CD4-positive, alpha-beta T cell treated with Interleukin-17A for 1 hour (primary cell): ENCODE measurements around the gene NFIB.

Source experiments
- DNase-seq: peaks from one replicate; pipeline ENCODE4 v3.0.0-alpha.2; 2020

The NFIB gene

DNA sequence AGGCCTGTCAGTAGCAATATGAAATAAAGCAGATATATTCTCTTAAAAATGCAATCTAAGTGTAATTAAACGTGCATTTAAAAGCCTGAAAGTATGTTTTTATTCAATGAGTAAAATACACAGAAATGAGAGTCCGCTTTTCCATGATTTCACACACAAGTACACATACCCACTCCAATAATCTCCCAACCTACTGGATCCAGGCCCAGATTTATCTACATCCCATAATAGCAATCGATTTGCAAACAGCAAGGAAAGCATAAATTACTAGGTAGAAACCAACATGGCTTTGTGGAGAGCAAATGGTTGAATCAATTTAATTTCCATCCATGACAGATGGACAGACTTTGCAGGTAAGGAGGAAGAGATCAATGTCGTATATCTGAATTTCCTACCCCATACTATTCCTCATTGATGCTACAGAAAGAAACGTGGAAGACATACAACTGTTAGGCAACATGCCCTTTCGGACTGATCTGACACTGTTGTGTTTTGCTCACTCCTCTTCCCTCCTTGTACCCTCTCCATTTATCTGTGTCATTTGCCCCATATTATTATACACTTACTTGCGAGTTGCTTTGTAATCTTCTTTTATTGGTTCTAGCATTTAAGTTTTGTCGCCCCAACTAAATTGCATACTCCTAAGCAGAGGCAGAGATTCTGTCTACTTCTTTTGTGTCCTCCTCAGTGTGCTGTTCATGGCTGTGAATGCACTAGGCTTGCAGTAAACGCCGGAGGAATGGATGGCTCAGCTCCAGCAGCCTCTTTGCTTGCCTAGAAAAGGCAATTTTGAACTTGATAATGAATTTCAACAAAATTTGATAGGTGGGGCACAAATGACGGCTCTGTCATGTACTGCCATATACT, 133.6 kb downstream of the NFIB start:
- DNase-seq = no peak

DNA sequence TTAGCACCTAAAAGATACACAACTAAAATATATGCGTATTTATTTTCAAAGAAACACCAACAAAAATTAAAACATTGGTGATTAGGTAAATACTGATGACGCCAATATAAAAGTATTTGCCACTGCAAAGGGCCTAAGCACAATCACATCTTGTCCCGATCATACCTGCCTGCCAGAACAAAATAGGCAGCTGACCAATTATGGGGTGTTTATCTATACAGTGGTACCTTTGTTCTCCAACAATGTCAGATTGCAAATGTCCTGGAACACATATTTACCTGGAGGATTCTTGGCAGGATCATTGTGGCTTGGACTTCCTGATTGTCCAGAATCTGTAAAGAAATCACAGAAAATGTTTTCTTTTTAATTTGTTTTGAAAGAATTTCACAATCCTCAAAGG, 134.5 kb downstream of the NFIB start:
- no peak for DNase-seq

DNA sequence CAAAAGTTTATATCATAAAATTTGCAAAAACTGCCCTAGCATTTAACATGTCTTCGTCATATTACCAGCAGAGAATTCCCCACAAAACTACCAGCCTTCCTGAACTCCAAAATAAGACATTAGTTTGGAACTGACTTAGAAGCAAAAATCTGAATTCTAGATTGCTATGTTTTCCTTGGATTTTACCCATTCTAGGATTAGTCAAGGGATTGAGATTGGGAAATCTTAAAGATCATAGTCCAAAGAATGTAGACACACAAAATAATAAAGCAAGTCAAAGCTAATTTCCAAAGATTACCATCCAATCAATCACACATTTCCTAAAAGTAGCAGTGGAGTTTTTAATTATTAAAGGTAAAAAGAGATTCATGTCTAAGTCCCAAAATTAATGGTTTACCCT, 138.2 kb downstream of the NFIB start:
- DNase-seq = no peak

DNA sequence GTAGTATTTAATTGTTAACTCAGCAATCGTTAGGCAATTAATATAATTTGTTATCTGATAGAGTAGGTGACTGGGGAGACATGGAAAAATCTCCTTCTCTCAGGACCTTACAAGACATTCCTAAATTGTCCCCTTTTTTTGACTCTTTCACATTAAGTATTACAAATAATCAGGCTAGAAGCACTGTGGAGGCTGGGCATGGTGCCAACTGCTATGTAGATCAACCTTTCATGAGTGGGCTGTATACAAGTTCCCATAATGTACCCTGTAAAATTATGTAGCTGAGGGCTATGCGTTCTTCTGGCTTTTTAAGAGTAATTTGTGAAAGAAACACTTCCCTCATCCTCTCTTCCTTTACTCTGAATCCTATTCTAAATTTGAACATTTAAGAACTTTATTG, 140.2 kb downstream of the NFIB start:
- DNase-seq = no peak

DNA sequence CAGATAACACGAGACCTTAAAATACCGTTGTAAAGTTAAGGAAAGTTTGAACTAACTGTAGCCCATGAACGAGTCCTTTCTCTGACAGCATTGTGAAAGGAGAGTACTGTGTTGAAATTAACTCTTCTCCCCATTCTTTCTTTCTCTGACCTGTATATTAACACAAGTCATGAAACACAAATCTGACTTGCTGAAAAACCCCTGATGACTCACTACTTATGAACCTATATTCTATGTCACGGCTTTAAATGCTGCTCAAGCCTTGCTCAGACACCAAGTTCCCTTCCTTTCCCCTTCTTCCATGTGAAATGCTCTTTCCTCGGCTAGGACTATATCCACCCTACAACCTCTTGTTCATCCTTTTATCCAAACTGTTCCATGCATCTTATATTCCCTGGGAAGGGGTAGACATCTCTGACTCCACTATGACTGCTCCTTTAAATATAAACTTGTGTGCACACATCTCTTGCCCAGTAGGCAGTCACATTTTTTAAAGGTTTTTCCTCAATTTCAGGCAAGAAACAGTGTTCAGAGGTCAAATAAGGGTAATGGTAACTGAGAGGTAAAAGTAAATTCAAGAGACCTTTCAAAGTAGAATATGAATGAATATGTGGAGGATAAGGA, 142.9 kb downstream of the NFIB start:
- DNase-seq = no peak

DNA sequence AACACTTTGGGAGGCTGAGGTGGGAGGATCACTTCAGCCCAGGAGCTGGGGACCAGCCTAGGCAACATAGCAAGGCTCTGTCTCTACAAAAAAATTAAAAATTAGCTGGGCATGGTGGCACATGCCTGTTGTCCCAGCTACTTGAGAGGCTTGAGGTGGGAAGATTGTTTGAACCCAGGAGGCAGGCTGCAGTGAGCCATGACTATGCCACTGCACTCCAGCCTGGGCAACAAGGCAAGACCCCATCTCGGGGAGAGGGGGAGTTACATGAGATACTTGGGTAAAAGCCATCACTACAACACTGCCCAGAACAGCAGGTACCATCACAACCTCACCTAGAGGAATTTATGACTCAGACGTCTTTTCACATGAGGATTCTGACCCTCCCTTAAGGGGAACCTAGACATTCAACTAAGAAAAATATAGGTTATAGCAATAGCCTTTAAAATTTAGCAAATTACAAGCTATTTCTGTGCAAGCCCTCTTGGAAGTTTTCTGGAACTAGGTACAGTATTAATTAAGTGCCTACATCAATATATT, 143.5 kb downstream of the NFIB start:
- DNase-seq = no peak

DNA sequence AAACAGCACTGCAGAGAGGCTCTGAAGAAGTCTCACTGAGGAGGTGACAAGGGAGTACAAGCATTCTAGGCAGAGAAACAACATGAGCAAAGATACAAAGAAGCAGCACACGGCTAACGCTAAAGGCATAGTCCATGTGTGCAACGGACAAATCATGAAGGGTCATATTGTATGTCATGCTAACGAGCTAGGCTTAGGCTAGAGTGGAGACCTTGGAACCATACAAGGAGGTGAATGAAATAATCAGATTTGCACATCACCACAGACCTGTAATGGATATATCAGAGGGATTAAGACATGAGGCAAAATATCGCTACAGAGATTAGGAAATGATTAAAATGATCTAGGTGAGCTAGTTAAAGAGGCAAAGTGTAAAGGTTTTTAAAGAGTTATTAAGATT, 145.6 kb downstream of the NFIB start:
- no peak for DNase-seq

DNA sequence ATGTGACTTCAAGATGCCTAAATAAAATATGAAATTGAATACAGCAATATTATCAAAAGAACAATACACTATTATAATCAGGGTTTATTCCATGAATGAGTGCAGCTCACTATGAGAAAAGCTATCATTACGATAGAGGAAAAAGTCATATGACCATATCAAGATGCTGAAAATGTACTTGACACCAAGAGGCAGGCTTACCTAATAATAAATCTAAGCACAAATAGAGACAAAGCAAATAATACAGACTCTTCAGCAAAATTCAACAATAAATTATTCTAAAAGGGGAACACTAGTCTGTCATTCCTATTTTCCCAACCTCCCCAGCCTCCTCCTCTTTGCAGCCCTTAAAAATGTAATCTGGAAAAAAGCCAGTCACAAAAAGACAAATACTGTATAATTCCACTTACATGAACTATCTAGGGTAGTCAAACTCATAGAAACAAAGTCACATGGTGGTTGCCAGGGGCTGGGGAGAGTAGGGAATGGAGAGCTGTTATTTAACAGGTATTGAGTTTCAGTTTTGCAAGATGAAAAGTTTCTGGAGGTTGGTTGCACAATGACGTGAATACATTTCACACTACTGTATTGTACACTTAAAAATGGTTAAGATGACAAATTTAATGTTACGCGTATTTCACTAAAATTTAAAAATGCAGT, 148.4 kb downstream of the NFIB start:
- DNase-seq = no peak

DNA sequence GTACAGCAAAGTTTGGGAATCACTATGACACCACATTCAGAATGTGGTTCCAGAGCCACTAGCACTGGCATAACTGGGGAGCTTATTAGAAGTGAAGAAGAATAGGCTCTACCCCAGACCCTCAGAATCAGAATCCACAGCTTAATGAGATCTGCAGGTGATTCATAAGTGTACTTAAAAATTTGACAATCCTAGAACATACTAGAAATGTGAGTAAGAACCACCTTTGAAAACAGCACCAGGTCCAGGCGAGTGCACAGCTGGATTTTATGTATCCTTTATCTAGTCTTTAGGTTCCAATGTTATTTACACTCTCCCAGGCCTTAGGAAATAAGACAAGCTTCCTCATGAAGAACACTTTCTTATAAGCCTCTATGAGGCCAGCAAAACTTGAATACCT, 149.0 kb downstream of the NFIB start:
- no peak for DNase-seq

DNA sequence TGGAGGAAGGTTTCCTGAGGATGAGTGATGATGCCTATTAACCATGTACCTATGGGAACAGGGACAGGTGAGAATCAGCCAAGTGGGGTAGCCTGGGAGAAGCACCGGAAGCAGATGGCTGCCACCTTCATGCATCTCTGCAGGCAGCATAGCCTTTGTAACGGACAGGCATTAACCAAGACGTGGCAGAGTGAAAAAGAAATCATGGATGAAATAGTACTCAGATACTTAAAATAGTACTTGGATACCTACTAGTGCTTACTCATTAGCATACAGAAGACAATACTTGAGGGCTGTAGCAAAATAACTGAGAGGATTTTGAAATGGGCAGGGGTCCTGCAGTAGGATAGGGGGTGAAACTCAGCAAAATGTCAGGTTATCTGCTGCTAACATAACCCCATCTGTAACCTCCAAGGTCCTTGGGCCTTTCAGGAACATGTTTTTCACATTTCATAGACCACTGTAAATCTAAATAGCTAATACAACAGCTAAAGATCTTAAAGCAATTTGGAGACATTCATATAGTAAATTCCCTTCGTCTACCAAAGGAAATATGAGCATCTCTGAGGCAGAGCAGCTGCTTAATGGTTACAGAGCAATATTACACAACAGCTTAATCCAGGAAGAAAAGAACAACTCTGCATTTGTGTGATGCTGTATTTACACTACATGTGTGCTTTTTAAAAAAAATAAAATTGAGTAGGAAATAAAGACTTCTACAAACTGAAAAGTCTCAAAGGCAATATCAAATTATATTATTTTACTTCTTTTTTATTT, 154.3 kb downstream of the NFIB start:
- no peak for DNase-seq

DNA sequence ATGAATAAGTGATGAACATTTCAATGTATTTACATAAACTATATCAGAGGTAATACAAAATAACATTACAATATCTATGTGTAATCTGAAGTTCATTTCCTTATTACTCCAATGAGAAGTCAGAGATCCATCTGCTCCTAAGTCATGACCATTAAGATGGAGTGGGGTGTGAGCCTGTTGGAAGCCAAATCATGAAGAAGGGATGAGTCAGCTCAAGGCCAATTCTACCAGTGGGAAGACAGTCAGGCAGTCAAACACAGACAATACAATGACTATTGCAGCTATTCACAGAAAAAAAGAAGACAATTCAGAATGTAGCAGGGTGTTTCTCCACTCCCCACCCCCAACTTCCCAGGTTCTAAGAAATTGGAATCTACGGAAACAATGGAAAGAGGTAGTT, 155.0 kb downstream of the NFIB start:
- no peak for DNase-seq

DNA sequence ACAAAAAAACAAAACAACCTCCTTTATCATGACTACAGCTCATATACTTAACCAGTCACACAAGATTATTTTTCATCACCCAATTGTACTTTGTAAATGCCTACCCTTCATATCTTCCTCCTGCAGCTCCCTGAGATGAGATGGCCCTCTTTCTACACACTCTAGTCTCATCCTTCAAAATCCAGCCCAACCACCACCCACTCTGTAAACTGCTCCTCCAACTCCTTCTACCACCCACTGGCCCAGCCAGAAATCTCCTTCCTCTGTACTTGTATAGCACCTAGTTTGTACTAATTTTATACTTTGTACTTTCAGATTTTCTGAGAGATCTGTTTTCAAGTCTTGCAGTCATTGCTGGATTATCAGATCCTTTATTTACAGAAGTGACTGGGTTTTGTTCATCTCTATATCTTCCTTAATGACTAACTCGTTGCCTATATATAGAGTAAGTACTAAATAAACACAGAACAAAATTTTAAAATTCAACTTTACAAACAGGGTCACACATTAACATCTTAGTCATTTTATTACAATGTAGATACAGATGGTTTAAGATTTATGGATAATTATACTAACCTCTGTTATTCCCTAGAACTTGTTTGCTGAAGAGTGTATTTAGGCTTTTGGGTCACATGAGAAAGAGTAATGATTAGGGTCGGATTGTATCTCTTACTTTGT, 155.7 kb downstream of the NFIB start:
- no peak for DNase-seq

DNA sequence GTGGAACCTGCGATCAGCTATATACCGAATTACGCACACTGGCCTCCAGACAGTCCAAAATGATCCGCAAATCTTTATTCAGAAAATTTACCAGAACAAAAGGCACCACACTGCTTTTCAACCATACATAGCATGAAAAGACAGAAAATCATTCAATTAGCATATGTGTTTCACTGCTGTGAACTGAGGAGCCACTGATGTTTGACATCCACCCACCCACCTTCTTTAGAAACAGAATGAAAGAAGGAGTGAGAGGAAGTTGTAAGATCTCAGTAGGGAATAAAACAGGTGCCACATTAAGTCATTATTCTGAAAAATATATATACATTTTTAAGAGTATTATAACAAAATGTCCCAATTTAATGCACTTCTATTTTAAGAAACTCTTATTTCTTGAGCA, 156.8 kb downstream of the NFIB start:
- DNase-seq = no peak

DNA sequence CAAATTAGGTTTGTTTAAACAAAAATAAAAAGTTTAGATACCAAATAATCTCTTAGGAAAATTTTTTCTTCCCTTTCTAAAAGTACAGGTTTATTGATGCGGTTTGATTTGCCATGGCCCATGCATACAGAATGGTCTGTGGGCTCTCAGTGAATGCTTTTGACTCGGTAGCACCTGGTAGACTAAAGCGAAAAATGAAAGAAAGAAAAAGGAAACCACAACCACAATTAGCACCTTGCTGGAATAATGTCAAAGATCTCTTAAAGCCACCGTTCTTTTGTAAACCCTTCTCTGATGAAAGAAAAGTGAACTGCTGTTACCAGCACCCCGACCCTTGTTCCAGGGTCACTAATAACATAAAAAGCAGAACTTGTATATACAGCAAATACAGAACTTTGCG, 157.9 kb downstream of the NFIB start:
- DNase-seq = no peak

DNA sequence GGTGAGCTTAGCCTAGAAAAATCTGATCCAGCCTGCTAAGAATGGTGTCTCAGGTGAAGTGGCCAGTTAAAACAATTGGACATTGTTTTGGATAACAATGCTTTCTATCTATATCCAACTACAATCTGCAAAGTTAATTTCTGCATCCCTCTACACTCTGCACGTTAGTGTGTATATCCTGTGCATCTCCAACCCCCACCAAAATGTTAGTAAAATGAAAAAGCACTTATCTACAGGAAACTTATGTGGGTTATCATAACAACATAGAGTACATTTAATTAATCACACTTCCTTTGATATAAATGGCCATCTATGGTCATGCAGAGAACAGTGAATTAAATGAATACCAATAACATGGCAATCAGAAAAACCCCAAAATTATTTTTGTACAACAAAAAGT, 158.7 kb downstream of the NFIB start:
- no peak for DNase-seq

DNA sequence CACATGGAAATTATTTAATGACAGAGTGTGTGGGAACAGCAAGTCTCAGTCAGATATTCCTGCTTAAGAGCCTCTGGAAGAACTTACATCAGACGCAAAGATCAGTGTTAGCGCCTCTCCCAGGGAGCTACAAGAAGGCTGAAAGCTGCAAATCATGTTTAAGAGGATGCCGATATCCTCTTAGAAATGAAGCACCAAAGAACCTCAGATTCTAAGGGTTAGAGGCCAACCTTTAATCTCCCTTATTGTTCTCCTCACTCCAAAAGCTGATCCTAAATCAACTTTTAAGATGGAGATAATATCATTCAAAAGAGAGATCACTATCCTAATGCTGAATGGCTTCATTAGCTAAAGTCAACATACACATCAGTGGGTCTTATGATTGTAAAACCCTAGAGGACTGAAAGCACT, 160.6 kb downstream of the NFIB start:
- no peak for DNase-seq

DNA sequence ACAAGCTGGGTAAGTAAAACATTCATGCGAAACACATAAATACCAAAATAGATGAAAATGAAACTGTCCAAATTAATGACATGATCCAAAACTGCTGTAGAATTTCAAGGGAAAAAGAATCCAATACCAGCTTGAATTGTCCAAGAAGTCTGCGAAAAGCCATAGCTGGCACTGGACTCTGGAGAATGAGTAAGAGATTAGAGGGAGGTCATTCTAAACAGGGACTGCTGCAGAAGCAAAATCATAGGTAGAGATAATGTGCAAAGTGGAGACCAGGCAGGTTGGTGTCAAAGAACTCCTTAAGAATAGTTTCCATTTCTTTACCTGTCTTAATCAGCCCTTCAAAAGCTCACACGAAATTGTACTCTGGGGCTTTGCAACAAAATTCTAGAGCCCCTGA, 162.5 kb downstream of the NFIB start:
- no peak for DNase-seq

DNA sequence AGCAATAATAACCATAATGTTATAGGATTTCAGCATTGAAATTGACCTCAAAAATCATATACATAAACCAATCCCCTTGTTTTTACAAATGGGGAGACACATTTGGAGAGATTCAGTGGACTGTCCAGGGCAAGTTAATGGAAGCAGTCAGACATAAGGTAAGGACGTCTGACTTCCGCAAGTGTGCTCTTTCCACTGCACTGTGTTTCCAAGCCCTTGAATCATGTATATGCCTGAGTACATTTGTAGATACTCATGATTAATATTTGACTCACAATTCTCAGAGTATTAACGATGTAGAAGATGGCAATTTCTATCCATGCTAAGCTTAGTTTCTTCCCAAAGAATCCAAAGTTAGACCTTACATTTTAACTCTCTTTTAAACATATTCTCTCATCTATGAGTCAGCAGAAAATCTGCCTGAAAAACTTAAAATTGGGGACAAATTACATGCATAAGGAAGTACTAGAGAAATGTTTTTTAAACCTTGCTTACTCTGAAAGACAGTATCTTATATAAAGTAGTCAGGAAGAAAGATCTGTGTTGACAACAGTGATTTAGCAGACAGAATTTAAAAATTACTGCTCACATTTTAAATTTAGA, 165.3 kb downstream of the NFIB start:
- DNase-seq = no peak

DNA sequence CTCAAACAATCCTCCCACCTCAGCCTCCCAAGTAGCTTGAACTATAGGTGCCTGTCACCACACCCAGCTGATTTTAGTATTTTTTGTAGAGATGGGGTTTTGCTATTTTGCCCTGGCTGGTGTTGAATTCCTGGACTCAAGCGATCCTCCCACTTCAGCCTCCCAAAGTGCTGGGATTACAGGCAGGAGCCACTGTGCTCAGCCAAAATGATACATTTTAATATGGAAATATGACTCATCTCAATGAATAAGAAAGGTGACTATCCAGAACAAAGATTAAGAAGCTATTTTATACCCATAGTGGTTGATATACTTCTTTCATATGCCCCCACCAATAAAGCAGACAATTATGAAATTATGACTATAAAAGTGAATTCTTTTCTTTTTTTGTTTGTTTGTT, 166.2 kb downstream of the NFIB start:
- no peak for DNase-seq

DNA sequence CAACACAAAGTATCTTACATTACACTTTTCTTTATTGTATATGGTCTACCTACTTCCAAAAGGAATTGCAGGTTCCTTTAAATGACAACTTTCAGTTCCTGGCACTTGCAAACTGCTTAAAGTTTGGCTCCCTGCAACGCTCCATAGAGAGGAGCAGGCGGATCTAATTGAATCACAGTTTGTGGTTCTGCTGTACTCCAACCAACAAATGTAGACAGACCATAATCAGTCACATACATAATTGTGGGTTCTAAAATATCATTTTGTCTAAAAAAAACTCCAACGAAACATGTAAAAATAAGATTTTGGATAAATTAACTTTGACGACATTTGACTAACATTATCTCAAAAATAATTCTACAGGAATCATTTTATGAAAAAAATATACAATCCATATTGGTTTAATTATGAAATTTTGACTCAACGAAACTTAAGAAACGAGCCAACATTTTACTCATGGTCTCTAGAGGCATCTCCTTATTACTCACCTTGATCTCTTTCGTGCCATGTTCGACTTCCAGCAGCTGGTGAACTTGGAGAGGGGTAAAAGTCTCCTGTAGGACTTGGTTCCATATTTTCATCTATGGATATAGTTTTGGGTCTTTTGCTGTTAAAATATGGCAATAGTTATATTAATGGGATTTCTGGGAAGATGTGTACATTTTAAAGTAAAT, 167.6 kb downstream of the NFIB start:
- no peak for DNase-seq

DNA sequence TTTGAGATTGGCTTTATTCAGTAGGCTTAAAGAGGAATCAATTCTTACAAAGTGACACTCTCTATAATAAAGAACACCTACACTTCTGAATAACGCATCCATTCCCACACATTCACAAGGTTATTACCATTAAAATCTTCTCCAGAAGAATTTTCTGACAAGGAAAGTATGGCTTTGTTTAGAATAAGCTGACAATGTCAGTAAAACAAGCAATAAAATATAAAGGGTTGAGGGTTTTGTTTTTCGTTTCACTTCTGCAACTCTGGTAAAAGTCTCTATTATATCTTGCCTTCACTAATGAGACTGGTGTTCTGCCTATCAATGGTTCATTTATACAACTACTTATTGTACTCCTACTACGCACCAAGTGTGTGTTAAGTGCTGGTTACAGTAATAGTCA, 169.7 kb downstream of the NFIB start:
- no peak for DNase-seq

DNA sequence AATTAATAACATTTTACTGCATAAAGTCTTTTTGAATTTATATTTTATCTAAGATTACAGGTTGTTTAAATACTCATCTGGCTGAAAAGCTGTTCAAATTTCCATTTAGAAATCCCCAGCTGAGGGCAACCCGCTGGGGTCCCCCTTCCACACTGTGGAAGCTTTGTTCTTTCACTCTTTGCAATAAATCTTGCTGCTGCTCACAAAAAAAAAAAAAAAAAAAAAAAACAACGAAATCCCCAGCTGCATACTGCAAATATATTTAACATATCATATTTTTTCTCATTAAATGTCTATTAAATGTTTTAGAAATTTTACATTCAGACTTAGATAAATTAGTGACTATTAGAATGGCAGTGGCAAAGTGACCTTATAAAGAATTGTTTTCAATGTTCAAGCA, 172.2 kb downstream of the NFIB start:
- DNase-seq = no peak
